ENCODE measurements around the gene TUBGCP6.
"Not testable (repeated sequence)": the region's sequence is repeated elsewhere in the genome, so short reads cannot be mapped to it uniquely, and the experiment has no call there.

Gene TUBGCP6

GRCh38 chr22:50168490-50169180 lies 76.2 kb downstream of the TUBGCP6 start:
- not testable (repeated sequence) for DNase-seq (ENCODE audit: low spot score)

GRCh38 chr22:50167689-50168489 lies 76.9 kb downstream of the TUBGCP6 start:
- DNase-seq (ENCODE audit: low spot score) = no peak

Measured in ecto neural progenitor cell (in vitro differentiated cells).